CD8-positive, alpha-beta memory T cell (primary cell): ENCODE data around the gene ZNF680. TPM values are rescaled to one million over a fixed set of nuclear protein-coding genes. Genes with fewer than 3 reads are reported as not detected.
"Not testable (repeated sequence)": the region's sequence is repeated elsewhere in the genome, so short reads cannot be mapped to it uniquely, and the experiment has no call there.

Experiments
- CTCF ChIA-PET: fragments of 350-600 bp; sonication (Branson Sonifier 250); formaldehyde crosslinking; loops from one replicate; lab custom pipeline; 2021; ENCODE audit warnings: antibody characterized with exemption; lab: Charles Lee
- POLR2A ChIA-PET: fragments of 350-600 bp; sonication (Branson Sonifier 250); formaldehyde crosslinking; loops from one replicate; lab custom pipeline; 2021; ENCODE audit warnings: antibody characterized with exemption; lab: Charles Lee
- DNase-seq, 5 donors: peaks; one replicate each; pipeline versions ENCODE4 v3.0.0 to v3.0.0-alpha.2; 2020 to 2022; ENCODE audit warnings: mixed read lengths in 1 of 5
- H3K27ac ChIP-seq: one replicate; pipeline ENCODE4 v1.7.0; 2013; ENCODE audit warnings: low read depth, mild to moderate bottlenecking, low read length, moderate library complexity
- H3K27me3 ChIP-seq: 2 replicates; pipeline ENCODE4 v1.7.0; 2013; ENCODE audit warnings: low read length, mild to moderate bottlenecking; ENCODE audit not compliant: insufficient read depth, poor library complexity, severe bottlenecking
- H3K36me3 ChIP-seq: 2 replicates; pipeline ENCODE4 v1.7.0; 2013; ENCODE audit warnings: mild to moderate bottlenecking, low read length, moderate library complexity; ENCODE audit not compliant: insufficient read depth
- H3K4me1 ChIP-seq: 2 replicates; pipeline ENCODE4 v1.7.0; 2013; ENCODE audit warnings: mild to moderate bottlenecking, low read length, moderate library complexity; ENCODE audit not compliant: insufficient read depth
- H3K4me3 ChIP-seq: 2 replicates; pipeline ENCODE4 v1.7.0; 2013; ENCODE audit warnings: mild to moderate bottlenecking, low read length
- H3K9me3 ChIP-seq: 2 replicates; pipeline ENCODE4 v1.7.0; 2013; ENCODE audit warnings: mild to moderate bottlenecking, low read length
- H3K27ac Mint-ChIP-seq, 8 donors: one replicate each; pipeline ENCODE4 v1.8.0; 2020 to 2021; ENCODE audit warnings: mixed read lengths in 8 of 8, mild to moderate bottlenecking in 6 of 8, inconsistent platforms in 3 of 8, moderate library complexity in 3 of 8
- H3K27me3 Mint-ChIP-seq, 2 donors: one replicate each; pipeline ENCODE4 v1.8.0; 2020 to 2021; ENCODE audit warnings: mixed read lengths in 2 of 2, mild to moderate bottlenecking in 1 of 2, moderate library complexity in 1 of 2
- H3K36me3 Mint-ChIP-seq, 3 donors: one replicate each; pipeline ENCODE4 v1.8.0; 2020 to 2021; ENCODE audit warnings: mixed read lengths in 3 of 3, inconsistent platforms in 1 of 3, mild to moderate bottlenecking in 1 of 3
- H3K4me1 Mint-ChIP-seq, 3 donors: one replicate each; pipeline ENCODE4 v1.8.0; 2020 to 2021; ENCODE audit warnings: mixed read lengths in 3 of 3, inconsistent platforms in 1 of 3, mild to moderate bottlenecking in 1 of 3
- H3K4me3 Mint-ChIP-seq, 7 donors: one replicate each; pipeline ENCODE4 v1.8.0; 2020 to 2021; ENCODE audit warnings: mixed read lengths in 7 of 7, mild to moderate bottlenecking in 6 of 7, moderate library complexity in 4 of 7, inconsistent platforms in 2 of 7
- H3K9me3 Mint-ChIP-seq, 5 donors: one replicate each; pipeline ENCODE4 v1.8.0; 2020 to 2022; ENCODE audit warnings: mixed read lengths in 5 of 5, mild to moderate bottlenecking in 3 of 5, moderate library complexity in 2 of 5, inconsistent platforms in 1 of 5
- polyA plus RNA-seq: library from polyadenylated mRNA; unstranded; fragments of 300-500 nt; fragmentation: Illumina TruSeq; gene quantifications from one replicate; pipeline ENCODE4 v1.2.3, GENCODE V29; 2021
- total RNA-seq, 2 experiments: library from RNA; stranded (reverse); gene quantifications; one replicate each; pipeline ENCODE4 v1.2.3, GENCODE V29; 2021

ZNF680 gene
- total and polyA plus RNA-seq, 3 experiments from 2014 or later = 9.2 to 11.1 (median 9.4) TPM

- H3K36me3 Mint-ChIP-seq, H3K9me3 ChIP-seq, H3K4me1 ChIP-seq, H3K36me3 ChIP-seq, H3K27me3 ChIP-seq, POLR2A ChIA-PET, H3K27me3 Mint-ChIP-seq, H3K9me3 Mint-ChIP-seq, CTCF ChIA-PET, H3K27ac ChIP-seq: not testable (repeated sequence)
- peak overlapping the region; percentile 58 for H3K4me3 ChIP-seq
- Mint-ChIP-seq H3K4me1 (peaks cover 8 to 17% (median 15%) of the 10 kb centered on the region in 3 donors), H3K4me3 (peak overlapping the region; percentile 81 to 96 (median 93)), H3K27ac (peak overlapping the region; percentile 31 to 95 (median 88))
- DNase-seq = peak; percentile 26 to 73 (median 50)
Observed at GRCh38 chr7:64569372-64570283, 6.8 kb upstream of the ZNF680 start.

DNA sequence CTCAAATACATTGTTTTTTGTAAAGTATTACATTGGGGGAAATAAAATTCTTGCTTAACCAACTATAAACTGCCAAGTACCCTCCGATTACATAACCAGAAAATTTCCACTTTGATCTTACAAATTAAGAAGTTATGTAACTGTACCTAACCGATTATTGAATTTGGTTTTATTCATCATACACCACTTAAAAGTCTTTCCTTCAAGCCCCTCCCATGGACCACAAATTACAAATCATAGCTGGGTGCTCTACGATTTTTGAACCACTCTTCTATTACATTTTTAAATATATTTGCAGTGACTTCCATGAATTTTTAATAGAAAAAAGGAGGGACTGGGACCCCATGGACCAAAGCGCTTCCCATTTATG is 630 bp downstream of the ZNF680 start:
- ChIA-PET POLR2A (interaction anchor here (0.8 to 1.9 kb wide), 5 partner anchors 104 to 255 kb away, joined by 3 to 34 read pairs (median 12); partner anchors contain the start of genes ZNF107, ZNF138 and ZNF736), CTCF (interaction anchor here (0.8 to 1.0 kb wide), 2 partner anchors 63 to 255 kb away, joined by 4 read pairs; no protein-coding TSS in a partner anchor)
- peaks cover 4% of the 10 kb centered on the region for H3K4me1 ChIP-seq
- H3K4me1 Mint-ChIP-seq = peaks cover 35 to 48% (median 47%) of the 10 kb centered on the region in 3 donors
- peak overlapping the region; percentile 90 for H3K4me3 ChIP-seq
- peak overlapping the region in 7 of 8 donors; percentile 88 to 100 (median 98) for H3K27ac Mint-ChIP-seq
- H3K36me3 Mint-ChIP-seq = peaks cover 2 to 19% (median 12%) of the 10 kb centered on the region in 3 donors
- no peaks in the 10 kb centered on the region for H3K27me3 ChIP-seq
- H3K9me3 ChIP-seq = no peaks in the 10 kb centered on the region
- peaks cover 0 to 3% of the 10 kb centered on the region in 2 donors for H3K27me3 Mint-ChIP-seq
- DNase-seq = peak in 1 of 5 donors; percentile 53
- H3K36me3 ChIP-seq = no peaks in the 10 kb centered on the region
- H3K4me3 Mint-ChIP-seq = peak overlapping the region; percentile 96 to 100 (median 100)
- no peaks in the 10 kb centered on the region for H3K9me3 Mint-ChIP-seq
- H3K27ac ChIP-seq = peak overlapping the region; percentile 77

DNA sequence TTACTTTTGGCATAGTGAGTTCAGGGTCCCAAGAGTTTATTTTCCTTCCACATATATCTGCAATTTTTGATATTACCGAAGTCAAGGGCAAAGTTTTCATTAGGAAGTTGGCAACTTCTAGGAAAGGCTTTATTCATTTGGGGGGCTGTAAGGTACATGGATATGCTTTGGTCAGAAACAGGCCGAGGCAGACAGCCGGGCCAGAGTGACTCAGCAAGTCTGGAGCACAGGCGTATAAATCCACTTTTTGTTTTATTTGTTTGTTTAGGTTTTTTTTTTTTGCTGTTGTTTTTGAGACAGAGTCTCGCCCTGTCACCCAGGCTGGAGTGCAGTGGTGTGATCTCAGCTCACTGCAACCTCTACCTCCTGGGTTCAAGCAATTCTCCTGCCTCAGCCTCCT is 3.7 kb downstream of the ZNF680 start:
- Mint-ChIP-seq H3K4me3 (peak overlapping the region in 1 of 7 donors; percentile 74), H3K27ac (peak overlapping the region in 3 of 8 donors; percentile 12 to 48 (median 36)), H3K27me3 (peaks cover 0 to 3% of the 10 kb centered on the region in 2 donors), H3K9me3 (no peaks in the 10 kb centered on the region), H3K36me3 (peaks cover 8 to 31% (median 12%) of the 10 kb centered on the region in 3 donors), H3K4me1 (peaks cover 49 to 67% (median 64%) of the 10 kb centered on the region in 3 donors)
- Histone ChIP-seq H3K36me3 (no peaks in the 10 kb centered on the region), H3K4me3 (no peak overlapping the region), H3K4me1 (peaks cover 4% of the 10 kb centered on the region), H3K27me3 (no peaks in the 10 kb centered on the region), H3K9me3 (no peaks in the 10 kb centered on the region), H3K27ac (no peak overlapping the region)
- DNase-seq = no peak
- ChIA-PET CTCF (no interaction called here), POLR2A (no interaction called here)

GRCh38 chr7:64558781-64559180 is 4.1 kb downstream of the ZNF680 start:
- CTCF ChIA-PET = no interaction called here
- H3K27ac ChIP-seq = no peak overlapping the region
- H3K4me3 ChIP-seq = no peak overlapping the region

GRCh38 chr7:64558323-64558705 is 4.6 kb downstream of the ZNF680 start:
- Histone ChIP-seq H3K27me3 (no peaks in the 10 kb centered on the region), H3K4me3 (no peak overlapping the region), H3K4me1 (no peaks in the 10 kb centered on the region), H3K36me3 (no peaks in the 10 kb centered on the region), H3K9me3 (no peaks in the 10 kb centered on the region), H3K27ac (no peak overlapping the region)
- H3K36me3 Mint-ChIP-seq = peaks cover 8 to 34% (median 12%) of the 10 kb centered on the region in 3 donors
- DNase-seq = no peak
- peak overlapping the region in 6 of 8 donors; percentile 2 to 77 (median 62) for H3K27ac Mint-ChIP-seq
- peak overlapping the region in 2 of 7 donors; percentile 71 to 74 for H3K4me3 Mint-ChIP-seq
- ChIA-PET CTCF (no interaction called here), POLR2A (interaction anchor here (0.6 kb wide), 1 partner anchor 212 kb away, joined by 5 read pairs; no protein-coding TSS in a partner anchor)
- H3K27me3 Mint-ChIP-seq = peaks cover 0 to 3% of the 10 kb centered on the region in 2 donors
- peaks cover 42 to 60% (median 56%) of the 10 kb centered on the region in 3 donors for H3K4me1 Mint-ChIP-seq
- H3K9me3 Mint-ChIP-seq = no peaks in the 10 kb centered on the region

More at GRCh38 chr7:64558781-64559180, 4.1 kb downstream of the ZNF680 start:
- POLR2A ChIA-PET = interaction anchor here (0.6 kb wide), 1 partner anchor 212 kb away, joined by 5 read pairs; no protein-coding TSS in a partner anchor
- peaks cover 0 to 3% of the 10 kb centered on the region in 2 donors for H3K27me3 Mint-ChIP-seq
- no peaks in the 10 kb centered on the region for H3K9me3 Mint-ChIP-seq
- peaks cover 44 to 63% (median 60%) of the 10 kb centered on the region in 3 donors for H3K4me1 Mint-ChIP-seq
- H3K4me3 Mint-ChIP-seq = peak overlapping the region in 2 of 7 donors; percentile 71 to 74
- Histone ChIP-seq H3K4me1 (peaks cover 3% of the 10 kb centered on the region), H3K9me3 (no peaks in the 10 kb centered on the region), H3K27me3 (no peaks in the 10 kb centered on the region), H3K36me3 (no peaks in the 10 kb centered on the region)
- no peak for DNase-seq
- H3K36me3 Mint-ChIP-seq = peaks cover 8 to 31% (median 12%) of the 10 kb centered on the region in 3 donors
- peak overlapping the region in 4 of 8 donors; percentile 12 to 74 (median 54) for H3K27ac Mint-ChIP-seq

GRCh38 chr7:64557601-64558322 is 5.1 kb downstream of the ZNF680 start:
- peaks cover 38 to 55% (median 52%) of the 10 kb centered on the region in 3 donors for H3K4me1 Mint-ChIP-seq
- ChIA-PET POLR2A (no interaction called here), CTCF (no interaction called here)
- Histone ChIP-seq H3K27me3 (no peaks in the 10 kb centered on the region), H3K36me3 (no peaks in the 10 kb centered on the region), H3K9me3 (no peaks in the 10 kb centered on the region), H3K4me3 (no peak overlapping the region), H3K4me1 (no peaks in the 10 kb centered on the region), H3K27ac (no peak overlapping the region)
- H3K27ac Mint-ChIP-seq = peak overlapping the region in 5 of 8 donors; percentile 2 to 77 (median 65)
- DNase-seq = no peak
- H3K9me3 Mint-ChIP-seq = no peaks in the 10 kb centered on the region
- peak overlapping the region in 1 of 7 donors; percentile 13 for H3K4me3 Mint-ChIP-seq
- peaks cover 0 to 1% of the 10 kb centered on the region in 2 donors for H3K27me3 Mint-ChIP-seq
- H3K36me3 Mint-ChIP-seq = peaks cover 8 to 33% (median 12%) of the 10 kb centered on the region in 3 donors

- ChIA-PET POLR2A (no interaction called here), CTCF (no interaction called here)
- Mint-ChIP-seq H3K9me3 (no peaks in the 10 kb centered on the region), H3K27me3 (no peaks in the 10 kb centered on the region), H3K36me3 (peaks cover 9 to 35% (median 9%) of the 10 kb centered on the region in 3 donors), H3K27ac (peak overlapping the region in 3 of 8 donors; percentile 1 to 29 (median 2)), H3K4me1 (peaks cover 28 to 57% (median 51%) of the 10 kb centered on the region in 3 donors), H3K4me3 (no peak overlapping the region)
- Histone ChIP-seq H3K9me3 (no peaks in the 10 kb centered on the region), H3K27ac (no peak overlapping the region), H3K27me3 (no peaks in the 10 kb centered on the region), H3K4me1 (no peaks in the 10 kb centered on the region), H3K4me3 (no peak overlapping the region), H3K36me3 (no peaks in the 10 kb centered on the region)
- DNase-seq = no peak
Observed at GRCh38 chr7:64555046-64555445, 7.8 kb downstream of the ZNF680 start.
